ENCODE results near the gene TRIM40. TPM values are rescaled to one million over a fixed set of nuclear protein-coding genes. Genes with fewer than 3 reads are reported as not detected.

The TRIM40 gene
- total RNA-seq, 1 experiment from 2014 or later, result not detected

- ChIA-PET CTCF (interaction anchor here (0.7 to 5.9 kb wide), 16 partner anchors 9 to 635 kb away, joined by 3 to 236 read pairs (median 6); partner anchors contain the start of genes POLR1H, PPP1R11, TRIM15 and TRIM26), POLR2A (interaction anchor here (1.0 to 1.5 kb wide), 2 partner anchors 28 to 42 kb away, joined by 3 read pairs; partner anchors contain the start of gene POLR1H)
- TF ChIP-seq, protein P1, sequence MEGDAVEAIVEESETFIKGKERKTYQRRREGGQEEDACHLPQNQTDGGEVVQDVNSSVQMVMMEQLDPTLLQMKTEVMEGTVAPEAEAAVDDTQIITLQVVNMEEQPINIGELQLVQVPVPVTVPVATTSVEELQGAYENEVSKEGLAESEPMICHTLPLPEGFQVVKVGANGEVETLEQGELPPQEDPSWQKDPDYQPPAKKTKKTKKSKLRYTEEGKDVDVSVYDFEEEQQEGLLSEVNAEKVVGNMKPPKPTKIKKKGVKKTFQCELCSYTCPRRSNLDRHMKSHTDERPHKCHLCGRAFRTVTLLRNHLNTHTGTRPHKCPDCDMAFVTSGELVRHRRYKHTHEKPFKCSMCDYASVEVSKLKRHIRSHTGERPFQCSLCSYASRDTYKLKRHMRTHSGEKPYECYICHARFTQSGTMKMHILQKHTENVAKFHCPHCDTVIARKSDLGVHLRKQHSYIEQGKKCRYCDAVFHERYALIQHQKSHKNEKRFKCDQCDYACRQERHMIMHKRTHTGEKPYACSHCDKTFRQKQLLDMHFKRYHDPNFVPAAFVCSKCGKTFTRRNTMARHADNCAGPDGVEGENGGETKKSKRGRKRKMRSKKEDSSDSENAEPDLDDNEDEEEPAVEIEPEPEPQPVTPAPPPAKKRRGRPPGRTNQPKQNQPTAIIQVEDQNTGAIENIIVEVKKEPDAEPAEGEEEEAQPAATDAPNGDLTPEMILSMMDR (IDR thresholded peaks at IDR 0.05; ENCODE audit: insufficient read depth in 1 of 2, low read depth in 1 of 2, low read length in 1 of 2, severe bottlenecking in 1 of 2, unreplicated experiment in 1 of 2), result peak; percentile 81 to 87
- peaks cover 27% of the 10 kb centered on the region for H3K4me1 Mint-ChIP-seq (ENCODE audit: low read depth, unreplicated experiment)
- peak; percentile 88 for DNase-seq
- peak overlapping the region; percentile 89 for H3K4me3 Mint-ChIP-seq (ENCODE audit: unreplicated experiment)
- peak overlapping the region; percentile 75 for H3K27ac Mint-ChIP-seq (ENCODE audit: unreplicated experiment)
- no peaks in the 10 kb centered on the region for H3K27me3 Mint-ChIP-seq (ENCODE audit: insufficient read depth, unreplicated experiment)
- H3K9me3 Mint-ChIP-seq (ENCODE audit: unreplicated experiment), result no peaks in the 10 kb centered on the region
- Histone ChIP-seq H3K27me3 (replicated peaks; ENCODE audit: control insufficient read depth, insufficient read depth, low read length) (no peaks in the 10 kb centered on the region), H3K4me1 (peaks cover 21% of the 10 kb centered on the region), H3K36me3 (ENCODE audit: control insufficient read depth, insufficient read depth, low read length) (no peaks in the 10 kb centered on the region), H3K4me3 (ENCODE audit: low read depth, low read length) (peak overlapping the region; percentile 43), H3K9me3 (no peaks in the 10 kb centered on the region)
- no peaks in the 10 kb centered on the region for H3K36me3 Mint-ChIP-seq (ENCODE audit: insufficient read depth, unreplicated experiment)
- BruUV-seq (replicated peaks), result TSS peak; percentile 16
- intact Hi-C loops (cut with micrococcal nuclease; ENCODE audit: unreplicated experiment), result loop anchor here (1.0 to 2.0 kb wide), 5 partner anchors 28 to 67 kb away; partner anchors contain the start of genes POLR1H, RNF39 and TRIM15
Observed at GRCh38 chr6:30102970-30103871, 32.7 kb upstream of the TRIM40 start.

DNA sequence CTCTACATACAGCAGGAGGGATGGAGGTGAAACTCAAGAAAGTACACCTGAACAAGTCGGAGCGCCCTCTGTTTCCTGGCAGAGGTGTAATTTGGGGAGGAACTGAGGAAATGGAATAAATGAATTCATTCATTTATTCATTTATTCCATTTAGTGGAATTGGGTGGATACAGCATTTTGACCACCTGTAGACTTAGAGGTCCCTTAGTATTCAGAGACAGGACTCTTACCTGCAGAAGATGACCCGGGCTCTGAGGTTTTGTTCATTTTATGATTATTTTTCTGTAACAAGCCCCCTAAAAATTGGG lies 32.1 kb upstream of the TRIM40 start:
- Mint-ChIP-seq H3K4me1 (ENCODE audit: low read depth, unreplicated experiment) (peaks cover 21% of the 10 kb centered on the region), H3K36me3 (ENCODE audit: insufficient read depth, unreplicated experiment) (no peaks in the 10 kb centered on the region), H3K9me3 (ENCODE audit: unreplicated experiment) (no peaks in the 10 kb centered on the region), H3K4me3 (ENCODE audit: unreplicated experiment) (peak overlapping the region; percentile 89), H3K27me3 (ENCODE audit: insufficient read depth, unreplicated experiment) (no peaks in the 10 kb centered on the region), H3K27ac (ENCODE audit: unreplicated experiment) (peak overlapping the region; percentile 75)
- BruUV-seq (replicated peaks), result no TSS peak
- no peaks in the 10 kb centered on the region for H3K36me3 ChIP-seq (ENCODE audit: control insufficient read depth, insufficient read depth, low read length)
- no peaks in the 10 kb centered on the region for H3K27me3 ChIP-seq (replicated peaks; ENCODE audit: control insufficient read depth, insufficient read depth, low read length)
- DNase-seq, result no peak
- TF ChIP-seq, protein P1 (IDR thresholded peaks at IDR 0.05; ENCODE audit: insufficient read depth in 1 of 2, low read depth in 1 of 2, low read length in 1 of 2, severe bottlenecking in 1 of 2, unreplicated experiment in 1 of 2), result no peak
- POLR2A ChIA-PET, result interaction anchor here (1.5 kb wide), 1 partner anchor 27 kb away, joined by 3 read pairs; no protein-coding TSS in a partner anchor
- CTCF ChIA-PET, result interaction anchor here (0.7 to 5.9 kb wide), 15 partner anchors 8 to 635 kb away, joined by 3 to 236 read pairs (median 6); partner anchors contain the start of genes POLR1H, PPP1R11, TRIM15 and TRIM40
- peak overlapping the region; percentile 43 for H3K4me3 ChIP-seq (ENCODE audit: low read depth, low read length)
- H3K4me1 ChIP-seq, result peaks cover 16% of the 10 kb centered on the region; the same call in 1 of the 2 replicates
- intact Hi-C loops (cut with micrococcal nuclease; ENCODE audit: unreplicated experiment), result loop anchor here (1.0 to 2.0 kb wide), 5 partner anchors 27 to 66 kb away; partner anchors contain the start of genes POLR1H, RNF39 and TRIM15
- H3K9me3 ChIP-seq, result no peaks in the 10 kb centered on the region

- intact Hi-C loops (cut with micrococcal nuclease; ENCODE audit: unreplicated experiment), result no loop called here
- POLR2A ChIA-PET, result no interaction called here
Observed at GRCh38 chr6:30104661-30105060, 31.3 kb upstream of the TRIM40 start.

More at GRCh38 chr6:30104661-30105060, 31.3 kb upstream of the TRIM40 start:
- BruUV-seq (replicated peaks), result no TSS peak
- DNase-seq, result no peak
- no peak overlapping the region for H3K4me3 ChIP-seq (ENCODE audit: low read depth, low read length)
- Mint-ChIP-seq H3K4me1 (ENCODE audit: low read depth, unreplicated experiment) (peaks cover 15% of the 10 kb centered on the region), H3K27me3 (ENCODE audit: insufficient read depth, unreplicated experiment) (no peaks in the 10 kb centered on the region), H3K36me3 (ENCODE audit: insufficient read depth, unreplicated experiment) (no peaks in the 10 kb centered on the region), H3K4me3 (ENCODE audit: unreplicated experiment) (no peak overlapping the region), H3K9me3 (ENCODE audit: unreplicated experiment) (no peaks in the 10 kb centered on the region), H3K27ac (ENCODE audit: unreplicated experiment) (no peak overlapping the region)
- no peaks in the 10 kb centered on the region for H3K27me3 ChIP-seq (replicated peaks; ENCODE audit: control insufficient read depth, insufficient read depth, low read length)
- CTCF ChIA-PET, result interaction anchor here (0.8 to 5.9 kb wide), 2 partner anchors 28 to 101 kb away, joined by 3 to 236 read pairs; partner anchors contain the start of gene TRIM40
- peaks cover 16% of the 10 kb centered on the region; the same call in 1 of the 2 replicates for H3K4me1 ChIP-seq
- no peaks in the 10 kb centered on the region for H3K9me3 ChIP-seq
- no peaks in the 10 kb centered on the region for H3K36me3 ChIP-seq (ENCODE audit: control insufficient read depth, insufficient read depth, low read length)
- TF ChIP-seq, protein P1 (IDR thresholded peaks at IDR 0.05; ENCODE audit: insufficient read depth in 1 of 2, low read depth in 1 of 2, low read length in 1 of 2, severe bottlenecking in 1 of 2, unreplicated experiment in 1 of 2), result peak in 1 of 2 experiments; percentile 28

Data from Caco-2 (cell line).